Activated CD8-positive, alpha-beta memory T cell treated with anti-CD3 and anti-CD28 coated beads for 36 hours (primary cell): ENCODE results near the gene PYGM. TPM values are rescaled to one million over a fixed set of nuclear protein-coding genes. Genes with fewer than 3 reads are reported as not detected.

Source experiments
- total RNA-seq, 2 experiments: library from RNA; stranded (reverse); gene quantifications; one replicate each; pipeline ENCODE4 v1.2.3, GENCODE V29; 2021

Gene PYGM
- total RNA-seq, 2 experiments from 2014 or later, result 0.95 to 0.99 TPM

Other genes starting within 250 kb of the PYGM start
- gene SLC22A11, start 204.0 kb downstream of the PYGM start, total RNA-seq, result not detected
- gene SLC22A12, start 168.8 kb downstream of the PYGM start, total RNA-seq, result not detected
- gene NRXN2, start 36.8 kb downstream of the PYGM start, total RNA-seq, result under 1 TPM; 0.32 to 0.44 TPM
- gene RASGRP2, start 15.8 kb downstream of the PYGM start, total RNA-seq, result 1 to 10 TPM; 2.7 to 3.1 TPM
- 100 to 1,000 TPM; 399 to 402 TPM for gene SF1, start 18.6 kb upstream of the PYGM start, total RNA-seq
- 10 to 100 TPM; 52.3 to 53.6 TPM for gene MAP4K2, start 43.2 kb upstream of the PYGM start, total RNA-seq
- gene MEN1, start 50.6 kb upstream of the PYGM start, total RNA-seq, result 10 to 100 TPM; 43.3 to 47.4 TPM
- under 1 TPM; 0.11 to 0.50 TPM for gene CDC42BPG, start 84.7 kb upstream of the PYGM start, total RNA-seq
- 10 to 100 TPM; 82.2 to 85.8 TPM for gene EHD1, start 118.6 kb upstream of the PYGM start, total RNA-seq
- gene ATG2A, start 157.2 kb upstream of the PYGM start, total RNA-seq, result 10 to 100 TPM; 21.7 to 22.6 TPM
- gene PPP2R5B, start 164.7 kb upstream of the PYGM start, total RNA-seq, result 10 to 100 TPM; 11.3 to 11.5 TPM
- not detected for gene GPHA2, start 175.9 kb upstream of the PYGM start, total RNA-seq
- not detected for gene MAJIN, start 212.1 kb upstream of the PYGM start, total RNA-seq
- not detected for gene BATF2, start 237.0 kb upstream of the PYGM start, total RNA-seq